GM12801 (cell line): ENCODE measurements around the gene AFAP1L1.

Experiments used
- TF ChIP-seq, protein P1 (sequence below): IDR thresholded peaks from one replicate; pipeline ENCODE4 v1.5.1; 2011; ENCODE audit warnings: control low read depth; ENCODE audit not compliant: insufficient read length; ENCODE audit errors: extremely low read depth

Gene AFAP1L1

DNA sequence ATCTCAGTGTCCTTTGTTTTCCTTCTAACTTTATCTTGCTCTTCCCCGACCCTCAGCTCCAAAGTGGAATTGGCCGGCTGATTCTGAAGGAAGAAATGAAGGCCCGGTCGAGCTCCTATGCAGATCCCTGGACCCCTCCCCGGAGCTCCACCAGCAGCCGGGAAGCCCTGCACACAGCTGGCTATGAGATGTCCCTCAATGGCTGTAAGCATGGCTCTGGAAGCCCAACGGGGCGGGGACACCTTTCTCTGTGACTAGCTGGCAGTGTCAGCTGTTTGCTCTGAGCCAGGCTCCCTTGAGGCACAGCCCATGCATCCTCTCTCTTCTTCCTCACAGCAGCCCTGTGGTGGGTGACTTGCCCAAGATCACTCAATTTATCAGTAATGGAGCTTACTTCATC is 23.9 kb upstream of the AFAP1L1 start:
- TF ChIP-seq, protein P1, sequence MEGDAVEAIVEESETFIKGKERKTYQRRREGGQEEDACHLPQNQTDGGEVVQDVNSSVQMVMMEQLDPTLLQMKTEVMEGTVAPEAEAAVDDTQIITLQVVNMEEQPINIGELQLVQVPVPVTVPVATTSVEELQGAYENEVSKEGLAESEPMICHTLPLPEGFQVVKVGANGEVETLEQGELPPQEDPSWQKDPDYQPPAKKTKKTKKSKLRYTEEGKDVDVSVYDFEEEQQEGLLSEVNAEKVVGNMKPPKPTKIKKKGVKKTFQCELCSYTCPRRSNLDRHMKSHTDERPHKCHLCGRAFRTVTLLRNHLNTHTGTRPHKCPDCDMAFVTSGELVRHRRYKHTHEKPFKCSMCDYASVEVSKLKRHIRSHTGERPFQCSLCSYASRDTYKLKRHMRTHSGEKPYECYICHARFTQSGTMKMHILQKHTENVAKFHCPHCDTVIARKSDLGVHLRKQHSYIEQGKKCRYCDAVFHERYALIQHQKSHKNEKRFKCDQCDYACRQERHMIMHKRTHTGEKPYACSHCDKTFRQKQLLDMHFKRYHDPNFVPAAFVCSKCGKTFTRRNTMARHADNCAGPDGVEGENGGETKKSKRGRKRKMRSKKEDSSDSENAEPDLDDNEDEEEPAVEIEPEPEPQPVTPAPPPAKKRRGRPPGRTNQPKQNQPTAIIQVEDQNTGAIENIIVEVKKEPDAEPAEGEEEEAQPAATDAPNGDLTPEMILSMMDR: no peak

- TF ChIP-seq, protein P1: no peak
Measured at GRCh38 chr5:149251546-149251945, 20.1 kb upstream of the AFAP1L1 start.

DNA sequence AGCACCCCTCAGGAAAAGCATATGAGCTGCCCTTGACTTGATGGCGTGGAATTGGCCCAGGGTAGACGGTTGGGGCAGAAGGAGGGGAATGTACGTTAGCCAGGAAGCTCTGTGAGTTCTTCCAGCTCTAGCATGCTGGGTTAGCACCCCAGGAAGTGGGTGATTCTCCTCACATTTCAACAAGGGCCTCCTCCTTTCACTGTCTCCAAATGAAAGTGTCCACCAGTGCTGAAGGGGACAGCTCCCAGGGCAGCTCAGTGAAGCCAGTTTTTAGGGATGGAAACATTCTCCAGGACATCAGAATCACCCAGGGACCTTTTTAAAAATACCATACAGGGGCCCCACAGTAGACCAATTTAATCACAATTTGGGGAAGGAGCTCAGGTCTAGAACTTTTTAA is 17.2 kb upstream of the AFAP1L1 start:
- TF ChIP-seq, protein P1: no peak

DNA sequence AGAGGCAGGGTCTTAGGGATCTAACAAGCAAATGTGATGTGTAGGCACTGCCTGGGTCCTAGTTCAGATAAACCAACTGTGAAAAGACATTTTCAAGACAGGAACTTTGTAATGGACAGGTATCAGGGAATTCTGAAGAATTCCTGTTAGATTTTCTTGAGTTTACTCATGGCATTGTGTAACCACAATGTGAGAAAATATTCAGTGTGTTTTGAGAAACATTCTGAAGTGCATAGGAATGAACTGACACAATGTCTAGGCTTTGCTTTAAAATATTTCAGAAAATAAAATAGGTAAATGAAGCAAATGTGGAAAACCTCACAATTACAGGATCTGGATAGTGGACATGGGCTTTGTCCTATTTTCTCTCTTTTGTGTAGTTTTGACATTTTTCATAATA is 15.2 kb upstream of the AFAP1L1 start:
- TF ChIP-seq, protein P1: no peak

DNA sequence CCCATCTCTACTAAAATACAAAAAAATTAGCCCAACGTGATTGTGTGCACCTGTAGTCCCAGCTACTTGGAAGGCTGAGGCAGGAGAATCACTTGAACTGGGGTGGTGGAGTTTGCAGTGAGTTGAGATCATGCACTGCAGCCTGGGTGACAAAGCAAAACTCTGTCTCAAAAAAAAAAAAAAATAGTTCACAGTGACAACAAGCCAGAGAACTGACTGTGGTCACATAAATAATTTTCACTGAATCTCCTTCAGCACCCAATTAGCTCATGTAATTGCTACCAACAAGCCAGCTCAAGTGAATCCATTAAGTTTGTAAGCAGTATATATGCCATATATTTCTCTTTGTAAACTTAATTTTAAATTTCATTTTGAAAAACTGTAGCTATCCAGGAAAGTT is 14.5 kb upstream of the AFAP1L1 start:
- TF ChIP-seq, protein P1: no peak

DNA sequence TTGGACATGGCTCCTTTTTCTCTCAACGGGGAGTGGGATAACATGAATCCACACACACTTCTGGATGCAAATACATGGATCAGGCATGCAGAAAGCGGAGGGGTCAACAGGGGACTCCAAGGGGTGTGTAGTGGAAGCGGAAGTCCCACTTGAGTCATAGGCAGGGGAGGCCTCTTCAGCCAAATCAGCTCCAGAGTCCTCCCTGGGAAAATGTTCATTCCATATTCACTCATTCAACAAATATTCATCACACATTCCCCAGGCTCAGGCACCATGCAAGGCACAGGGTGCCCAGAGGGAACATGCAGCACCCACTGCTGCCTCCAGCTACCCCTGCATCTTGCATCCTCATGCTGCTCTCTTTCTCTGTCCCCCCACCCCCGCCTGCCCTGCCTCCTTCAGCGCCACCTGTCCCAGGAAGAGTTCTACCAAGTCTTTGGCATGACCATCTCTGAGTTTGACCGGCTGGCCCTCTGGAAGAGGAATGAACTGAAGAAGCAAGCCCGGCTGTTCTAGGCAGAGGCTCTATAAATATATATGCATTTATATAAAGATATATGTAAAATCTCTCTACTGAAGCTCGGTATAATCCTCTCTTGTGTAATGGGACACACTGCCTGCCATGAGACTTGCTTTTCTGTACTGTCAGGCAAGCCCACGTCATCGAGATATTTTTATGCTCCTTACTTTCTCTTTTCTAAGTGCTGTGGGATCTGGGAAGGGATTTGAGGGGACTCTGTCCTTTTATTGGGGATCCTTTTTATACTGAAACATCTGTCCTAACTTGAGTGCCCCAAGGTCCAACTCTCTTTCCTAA is 13.6 kb upstream of the AFAP1L1 start:
- TF ChIP-seq, protein P1: no peak

GRCh38 chr5:149260761-149261160 is 10.9 kb upstream of the AFAP1L1 start:
- TF ChIP-seq, protein P1: no peak
